IMR-90 (cell line): ENCODE results near the gene SPATA17. TPM values are rescaled to one million over a fixed set of nuclear protein-coding genes. Genes with fewer than 3 reads are reported as not detected.

ENCODE experiments used
- ATAC-seq: fragments of 200-7000 bp; cut with Tn5 transposase; 2 replicates; pipeline ENCODE4 v1.9.1; 2020; ENCODE audit warnings: low read depth, mild to moderate bottlenecking, moderate library complexity
- BruUV-seq: library from RNA; stranded (reverse); fragments of 400-500 nt; replicated peaks from 2 replicates; lab custom pipeline; 2021; lab: Mats Ljungman, UMichigan
- CTCF ChIA-PET: fragments of 300-600 bp; formaldehyde crosslinking; extraction: SDS; loops from one replicate; lab custom pipeline; 2021; ENCODE audit warnings: antibody characterized with exemption; lab: Yijun Ruan, JAX
- POLR2A ChIA-PET: fragments of 300-600 bp; sonication (Branson Sonifier 250); formaldehyde crosslinking; loops from one replicate; lab custom pipeline; 2022; ENCODE audit warnings: antibody characterized with exemption; ENCODE audit not compliant: unreplicated experiment; lab: Charles Lee
- DNase-seq: peaks from one replicate; pipeline ENCODE4 v3.0.0; 2013
- H2AFZ ChIP-seq: replicated peaks from 2 replicates; pipeline ENCODE3; 2013; ENCODE audit warnings: low read length, mild to moderate bottlenecking; ENCODE audit not compliant: poor library complexity
- H2AK5ac ChIP-seq: 2 replicates; pipeline ENCODE4 v1.6.1; 2013; ENCODE audit warnings: low read depth, low read length, inconsistent platforms
- H2AK9ac ChIP-seq: replicated peaks from 2 replicates; pipeline ENCODE3; 2013; ENCODE audit warnings: mild to moderate bottlenecking, low read depth, low read length, moderate library complexity; ENCODE audit not compliant: poor library complexity
- H2BK120ac ChIP-seq: 2 replicates; pipeline ENCODE4 v1.6.1; 2013; ENCODE audit warnings: low read depth, low read length, inconsistent platforms
- H2BK15ac ChIP-seq: 3 replicates; pipeline ENCODE4 v1.6.1; 2013; ENCODE audit warnings: low read depth, low read length, inconsistent platforms
- H2BK20ac ChIP-seq: 2 replicates; pipeline ENCODE4 v1.6.1; 2013; ENCODE audit warnings: low read depth, mild to moderate bottlenecking, inconsistent platforms, low read length, moderate library complexity
- H2BK5ac ChIP-seq: 2 replicates; pipeline ENCODE4 v1.6.1; 2013; ENCODE audit warnings: mild to moderate bottlenecking, low read depth, low read length, inconsistent platforms; ENCODE audit not compliant: poor library complexity, severe bottlenecking
- H3K14ac ChIP-seq: replicated peaks from 2 replicates; pipeline ENCODE4 v1.6.1; 2013; ENCODE audit warnings: low read depth, low read length, inconsistent platforms
- H3K18ac ChIP-seq: 2 replicates; pipeline ENCODE4 v1.6.1; 2013; ENCODE audit warnings: low read depth, low read length, control low read depth
- H3K23ac ChIP-seq: 2 replicates; pipeline ENCODE4 v1.6.1; 2013; ENCODE audit warnings: low read depth, low read length, inconsistent platforms
- H3K27ac ChIP-seq: 2 replicates; pipeline ENCODE4 v1.5.1; 2013; ENCODE audit warnings: mild to moderate bottlenecking, control low read depth, low read length; ENCODE audit not compliant: insufficient read depth
- H3K27me3 ChIP-seq: 2 replicates; pipeline ENCODE4 v1.6.1; 2013; ENCODE audit warnings: low read length; ENCODE audit not compliant: control insufficient read depth, insufficient read depth
- H3K36me3 ChIP-seq: 2 replicates; pipeline ENCODE4 v1.6.1; 2013; ENCODE audit warnings: low read length, mixed read lengths; ENCODE audit not compliant: control insufficient read depth, insufficient read depth
- H3K4ac ChIP-seq: 2 replicates; pipeline ENCODE4 v1.6.1; 2013; ENCODE audit warnings: low read depth, low read length, inconsistent platforms
- H3K4me1 ChIP-seq: 2 replicates; pipeline ENCODE4 v1.6.1; 2013; ENCODE audit warnings: low read length, mixed read lengths; ENCODE audit not compliant: control insufficient read depth, insufficient read depth
- H3K4me2 ChIP-seq: 2 replicates; pipeline ENCODE4 v1.6.1; 2013; ENCODE audit warnings: low read depth, mild to moderate bottlenecking, control low read depth, low read length, moderate library complexity
- H3K4me3 ChIP-seq: 2 replicates; pipeline ENCODE4 v1.5.1; 2013; ENCODE audit warnings: low read depth, mild to moderate bottlenecking, control low read depth, low read length, moderate library complexity; ENCODE audit not compliant: insufficient read depth
- H3K56ac ChIP-seq: 2 replicates; pipeline ENCODE4 v1.6.1; 2013; ENCODE audit warnings: low read length, inconsistent platforms; ENCODE audit not compliant: insufficient read depth; ENCODE audit errors: extremely low read depth
- H3K79me1 ChIP-seq, 2 experiments: 2 replicates each; pipeline ENCODE4 v1.6.1; 2013; ENCODE audit warnings: low read length in 2 of 2, inconsistent platforms in 1 of 2, low read depth in 1 of 2
- H3K9ac ChIP-seq: 2 replicates; pipeline ENCODE4 v1.6.1; 2013; ENCODE audit warnings: low read depth, low read length, control low read depth
- H3K9me1 ChIP-seq: 2 replicates; pipeline ENCODE4 v1.6.1; 2013; ENCODE audit warnings: low read length, inconsistent platforms; ENCODE audit not compliant: insufficient read depth
- H3K9me3 ChIP-seq: 2 replicates; pipeline ENCODE4 v1.6.1; 2013; ENCODE audit warnings: low read length; ENCODE audit not compliant: control insufficient read depth, insufficient read depth
- H4K20me1 ChIP-seq: 2 replicates; pipeline ENCODE4 v1.6.1; 2013; ENCODE audit warnings: low read length, inconsistent platforms; ENCODE audit not compliant: insufficient read depth
- H4K5ac ChIP-seq: 2 replicates; pipeline ENCODE4 v1.6.1; 2013; ENCODE audit warnings: mild to moderate bottlenecking, low read depth, low read length, control low read depth
- H4K8ac ChIP-seq, 2 experiments: 2 replicates each; pipeline ENCODE4 v1.6.1; 2013; ENCODE audit warnings: low read depth in 2 of 2, low read length in 2 of 2, control low read depth in 1 of 2, inconsistent platforms in 1 of 2
- H4K91ac ChIP-seq: 2 replicates; pipeline ENCODE4 v1.6.1; 2013; ENCODE audit warnings: low read depth, low read length, inconsistent platforms; ENCODE audit not compliant: insufficient read depth
- BHLHE40 ChIP-seq: fragments of 150-350 bp; IDR thresholded peaks from 2 replicates; pipeline ENCODE4 v1.6.1; 2016; ENCODE audit warnings: mild to moderate bottlenecking, low read depth, low read length
- CHD1 ChIP-seq: IDR thresholded peaks from 2 replicates; pipeline ENCODE4 v1.6.1; 2012; ENCODE audit warnings: low read depth, low read length, improper control_type of control experiment
- CTCF ChIP-seq: conservative IDR thresholded peaks from 2 replicates; pipeline ENCODE4 v1.5.1; 2012; ENCODE audit warnings: mild to moderate bottlenecking, low read depth, low read length, improper control_type of control experiment
- ELK1 ChIP-seq: fragments of 150-350 bp; IDR thresholded peaks from 2 replicates; pipeline ENCODE4 v1.6.1; 2016; ENCODE audit warnings: low read depth, mild to moderate bottlenecking, low read length, moderate library complexity, borderline replicate concordance
- FOS ChIP-seq: fragments of 150-350 bp; IDR thresholded peaks from 2 replicates; pipeline ENCODE4 v1.6.1; 2016; ENCODE audit warnings: low read depth, low read length
- MAZ ChIP-seq: IDR thresholded peaks from 2 replicates; pipeline ENCODE4 v1.6.1; 2012; ENCODE audit warnings: low read depth, mild to moderate bottlenecking, low read length, improper control_type of control experiment, moderate library complexity, borderline replicate concordance
- MXI1 ChIP-seq: IDR thresholded peaks from 2 replicates; pipeline ENCODE4 v1.6.1; 2012; ENCODE audit warnings: low read depth, mild to moderate bottlenecking, low read length, moderate library complexity, borderline replicate concordance
- NFE2L2 ChIP-seq: fragments of 150-350 bp; IDR thresholded peaks from 2 replicates; pipeline ENCODE4 v1.6.1; 2016; ENCODE audit warnings: low read depth, mild to moderate bottlenecking, low read length
- POLR2A ChIP-seq: IDR thresholded peaks from 2 replicates; pipeline ENCODE4 v1.6.1; 2012; ENCODE audit warnings: mild to moderate bottlenecking, low read depth, low read length
- RAD21 ChIP-seq: IDR thresholded peaks from 2 replicates; pipeline ENCODE4 v1.6.1; 2012; ENCODE audit warnings: low read length, improper control_type of control experiment
- RCOR1 ChIP-seq: IDR thresholded peaks from 2 replicates; pipeline ENCODE4 v1.6.1; 2012; ENCODE audit warnings: mild to moderate bottlenecking, low read length, improper control_type of control experiment; ENCODE audit not compliant: insufficient replicate concordance
- RFX5 ChIP-seq: IDR thresholded peaks from 2 replicates; pipeline ENCODE4 v1.8.0; 2012; ENCODE audit warnings: low read depth, mild to moderate bottlenecking, low read length, moderate library complexity
- USF2 ChIP-seq: fragments of 150-350 bp; IDR thresholded peaks from 2 replicates; pipeline ENCODE4 v1.6.1; 2017; ENCODE audit warnings: mild to moderate bottlenecking, antibody characterized with exemption, low read length, low read depth
- WGBS, 2 experiments: methylation state at CpG; one replicate each; pipeline versions ENCODE4 v1.1.5 to v1.1.7; 2013; ENCODE audit warnings: missing lambda C conversion rate in 2 of 2; ENCODE audit not compliant: insufficient read length in 1 of 2; ENCODE audit errors: extremely low coverage in 2 of 2; 5-methylcytosine and 5-hydroxymethylcytosine counted together
- dilution Hi-C: fragments of 300-500 bp; cut with HindIII; formaldehyde crosslinking; loops from one replicate; pipeline ENCODE4 v1.14.3; 2018; ENCODE audit warnings: low sequenced_read_pairs; ENCODE audit not compliant: unreplicated experiment
- in situ Hi-C: fragments of 300-500 bp; cut with MboI; formaldehyde crosslinking; loops from 3 replicates; pipeline ENCODE4 v1.14.3; 2019; ENCODE audit warnings: low sequenced_read_pairs, inconsistent platforms, mixed read lengths
- intact Hi-C: fragments of 100-400 bp; cut with micrococcal nuclease; formaldehyde crosslinking; loops from 2 replicates; pipeline ENCODE4 v1.10.0; 2022
- polyA plus RNA-seq, 3 experiments: library from polyadenylated mRNA; depleted of rRNA; stranded (reverse); fragments of >200 nt; gene quantifications; 2 replicates each; pipeline ENCODE4 v1.2.3, GENCODE V29; 2012; ENCODE audit warnings: low replicate concordance in 1 of 3
- total RNA-seq: library from RNA; depleted of rRNA; stranded (reverse); fragments of >200 nt; gene quantifications from 2 replicates; pipeline ENCODE4 v1.2.3, GENCODE V29; 2012

SPATA17 gene
- total and polyA plus RNA-seq, 2 of the 4 experiments (the other 2 are of a cell fraction) = 0.03 to 0.18 TPM

GRCh38 chr1:217660353-217661062, 29.4 kb downstream of the SPATA17 start:
- H3K4me3 ChIP-seq = no peak overlapping the region
- WGBS, 2 experiments = no CpG with 5 or more reads among the region's 5 CpGs
- in situ Hi-C loops = loop anchor here (25.0 kb wide), 2 partner anchors 898 to 1673 kb away; no protein-coding TSS in a partner anchor
- TF ChIP-seq RAD21 = peak; percentile 75
- TF ChIP-seq BHLHE40 = peak; percentile 51; the same call in 1 of the 2 replicates
- no peak for TF ChIP-seq CHD1
- no peak for TF ChIP-seq POLR2A
- TF ChIP-seq RFX5 = no peak
- no peak for TF ChIP-seq RCOR1
- TF ChIP-seq MAZ = no peak
- TF ChIP-seq MXI1 = no peak
- TF ChIP-seq NFE2L2 = no peak
- peak; percentile 78 for TF ChIP-seq CTCF
- no peak for TF ChIP-seq USF2
- TF ChIP-seq ELK1 = no peak
- peak; percentile 66; the same call in 1 of the 2 replicates for TF ChIP-seq FOS

More at GRCh38 chr1:217660353-217661062, 29.4 kb downstream of the SPATA17 start:
- ATAC-seq = peak; percentile 93
- CTCF ChIA-PET = interaction anchor here (0.6 to 1.4 kb wide), 10 partner anchors 9 to 1549 kb away, joined by 3 to 8 read pairs (median 3); partner anchors contain the start of genes GPATCH2 and SPATA17
- Histone ChIP-seq H3K9me3 (no peaks in the 10 kb centered on the region), H4K91ac (peak overlapping the region; percentile 78), H3K27me3 (no peaks in the 10 kb centered on the region), H3K14ac (no peak overlapping the region), H2BK20ac (peak overlapping the region; percentile 33), H3K4ac (peak overlapping the region; percentile 18), H2BK5ac (peak overlapping the region; percentile 71), H2AFZ (no peak overlapping the region), H3K36me3 (no peaks in the 10 kb centered on the region), H3K56ac (peak overlapping the region; percentile 41; the same call in 1 of the 2 replicates), H2AK9ac (peak overlapping the region; percentile 7), H3K9ac (no peak overlapping the region), H3K4me2 (peak overlapping the region; percentile 82), H3K9me1 (no peaks in the 10 kb centered on the region; the same call in 1 of the 2 replicates), H3K23ac (peak overlapping the region; percentile 4; the same call in 1 of the 2 replicates), H4K5ac (peak overlapping the region; percentile 75), H4K20me1 (no peaks in the 10 kb centered on the region), H4K8ac (peak overlapping the region in 1 of 2 experiments; percentile 43; a peak in 3 of 4 replicates), H2BK15ac (no peak overlapping the region; the same call in 2 of the 3 replicates), H2BK120ac (peak overlapping the region; percentile 53), H3K79me1 (no peaks in the 10 kb centered on the region), H3K27ac (peak overlapping the region; percentile 74), H3K18ac (peak overlapping the region; percentile 79), H2AK5ac (no peak overlapping the region), H3K4me1 (peaks cover 5% of the 10 kb centered on the region)
- intact Hi-C loops (loop anchor here (1.0 to 10.0 kb wide), 7 partner anchors 242 to 1836 kb away; no protein-coding TSS in a partner anchor), dilution Hi-C loops (no loop called here)
- BruUV-seq = no TSS peak
- peak; percentile 90 for DNase-seq
- POLR2A ChIA-PET = interaction anchor here (0.6 kb wide), 1 partner anchor 337 kb away, joined by 3 read pairs; no protein-coding TSS in a partner anchor
